K562 (cell line): Measurements from ENCODE around the gene CERS6. TPM values are rescaled to one million over a fixed set of nuclear protein-coding genes. Genes with fewer than 3 reads are reported as not detected.

Source experiments
- BRF1 ChIP-seq: IDR thresholded peaks from 3 replicates; pipeline ENCODE4 v1.6.1; 2011; ENCODE audit warnings: borderline replicate concordance, mild to moderate bottlenecking; ENCODE audit not compliant: insufficient read length; ENCODE audit errors: extremely low read depth
- CREB3L1 ChIP-seq: fragments of 450-650 bp; IDR thresholded peaks from 2 replicates; pipeline ENCODE4 v1.6.1; 2014; ENCODE audit warnings: low read depth, mild to moderate bottlenecking, moderate library complexity, borderline replicate concordance
- ETS1 ChIP-seq: conservative IDR thresholded peaks from 2 replicates; pipeline ENCODE4 v1.6.1; 2011; ENCODE audit warnings: low read depth, mild to moderate bottlenecking, low read length; ENCODE audit not compliant: control insufficient read depth
- HDAC2 ChIP-seq: fragments of 450-650 bp; IDR thresholded peaks from 2 replicates; pipeline ENCODE4 v1.6.1; 2016; ENCODE audit warnings: mild to moderate bottlenecking
- HLTF ChIP-seq: fragments of 450-650 bp; IDR thresholded peaks from 2 replicates; pipeline ENCODE4 v1.6.1; 2016
- HSF4 ChIP-seq: fragments of 250-450 bp; sonication (Bioruptor Pico); IDR thresholded peaks from 2 replicates; pipeline ENCODE4 v2.1.2; 2022; ENCODE audit warnings: mild to moderate bottlenecking, moderate library complexity, borderline replicate concordance
- LCOR ChIP-seq: sonication (generic); formaldehyde crosslinking; IDR thresholded peaks from 2 replicates; pipeline ENCODE4 v1.8.0; 2022; ENCODE audit warnings: mild to moderate bottlenecking, missing genetic modification reagents
- NCOA1 ChIP-seq: fragments of 450-650 bp; IDR thresholded peaks from 2 replicates; pipeline ENCODE4 v1.6.1; 2016; ENCODE audit warnings: low read depth
- NKRF ChIP-seq: fragments of 450-650 bp; IDR thresholded peaks from 2 replicates; pipeline ENCODE4 v1.6.1; 2016; ENCODE audit warnings: borderline replicate concordance
- PYGO2 ChIP-seq: fragments of 450-650 bp; IDR thresholded peaks from 2 replicates; pipeline ENCODE4 v1.6.1; 2016; ENCODE audit warnings: mild to moderate bottlenecking, missing genetic modification characterization, moderate library complexity, missing compliant biosample characterization
- RBM22 ChIP-seq: fragments of 200-400 bp; formaldehyde crosslinking; IDR thresholded peaks from 2 replicates; pipeline ENCODE4 v1.6.1; 2018; ENCODE audit warnings: low read length, low read depth; ENCODE audit not compliant: poor library complexity, severe bottlenecking
- SAP30 ChIP-seq: fragments of 200-600 bp; sonication (generic); IDR thresholded peaks from 2 replicates; pipeline ENCODE4 v1.6.1; 2012; ENCODE audit warnings: borderline replicate concordance, low read depth, mild to moderate bottlenecking, moderate library complexity, low read length, control low read depth, inconsistent platforms; ENCODE audit not compliant: insufficient read depth, poor library complexity, severe bottlenecking
- SIRT6 ChIP-seq: IDR thresholded peaks from one replicate; pipeline ENCODE4 v1.6.1; 2012; ENCODE audit warnings: low read depth, mild to moderate bottlenecking, control low read depth, inconsistent platforms, low read length, moderate library complexity
- SPI1 ChIP-seq: IDR thresholded peaks from 2 replicates; pipeline ENCODE4 v1.6.1; 2011; ENCODE audit warnings: low read depth, low read length, control low read depth, borderline replicate concordance
- STAT6 ChIP-seq: sonication (generic); formaldehyde crosslinking; IDR thresholded peaks from 2 replicates; pipeline ENCODE4 v1.8.1; 2023; ENCODE audit warnings: mild to moderate bottlenecking, missing genetic modification reagents
- TCF7L2 ChIP-seq: fragments of 150-350 bp; IDR thresholded peaks from 2 replicates; pipeline ENCODE4 v1.6.1; 2016; ENCODE audit warnings: low read depth, mild to moderate bottlenecking, low read length, moderate library complexity
- TOE1 ChIP-seq, 2 experiments: fragments of 450-650 bp in 1 of 2; sonication (generic) in 1 of 2; formaldehyde crosslinking in 1 of 2; IDR thresholded peaks; 2 replicates each; pipeline versions ENCODE4 v1.7.1 to v1.8.0; 2016 to 2022; ENCODE audit warnings: borderline replicate concordance in 2 of 2, mild to moderate bottlenecking in 2 of 2, antibody characterized with exemption in 1 of 2, inconsistent platforms in 1 of 2, low read depth in 1 of 2, missing genetic modification reagents in 1 of 2, moderate library complexity in 1 of 2
- ZFP1 ChIP-seq: fragments of 450-650 bp; formaldehyde crosslinking; IDR thresholded peaks from 2 replicates; pipeline ENCODE4 v1.4.0; 2020; ENCODE audit warnings: mild to moderate bottlenecking, mixed read lengths
- ZNF23 ChIP-seq: fragments of 250-450 bp; sonication (Bioruptor Pico); IDR thresholded peaks from 2 replicates; pipeline ENCODE4 v1.4.0; 2020; ENCODE audit warnings: mild to moderate bottlenecking
- ZNF354B ChIP-seq: fragments of 250-450 bp; sonication (Bioruptor Pico); IDR thresholded peaks from 2 replicates; pipeline ENCODE4 v1.4.0; 2020
- polyA plus RNA-seq, 8 experiments: library from polyadenylated mRNA; depleted of rRNA in 4 of 8; stranded (reverse) in 5 of 8; unstranded in 3 of 8; fragments of >200 nt; fragmentation: Nextera tagmentation in 2 of 8; fragmentation: Illumina TruSeq in 1 of 8; extraction: Ambion mirVana in 2 of 8; extraction: Trizol in 1 of 8; gene quantifications; 2 replicates each; pipeline versions ENCODE4 v1.2.1 to v1.2.3, GENCODE V29; 2011 to 2014; ENCODE audit warnings: inconsistent platforms in 1 of 8, missing spikeins in 1 of 8
- total RNA-seq, 7 experiments: library from RNA; depleted of rRNA in 6 of 7; stranded (reverse); fragments of >200 nt in 6 of 7; fragmentation: Illumina TruSeq in 2 of 7; extraction: Trizol in 2 of 7; gene quantifications; 2 replicates each; pipeline versions ENCODE4 v1.2.1 to v1.2.3, GENCODE V29; 2011 to 2021; ENCODE audit warnings: low replicate concordance in 1 of 7

CERS6 gene
- total and polyA plus RNA-seq, 9 of the 15 experiments (the other 6 are each of a cell fraction or from before 2014, with no cell fraction given): 1.6 to 13.6 (median 11.4) TPM

- TF ChIP-seq STAT6: no peak
- TF ChIP-seq PYGO2 (tag): no peak
- TF ChIP-seq HSF4 (CRISPR knock-in tag): no peak
- no peak for TF ChIP-seq TCF7L2
- no peak for TF ChIP-seq SAP30
- TF ChIP-seq RBM22: no peak
- TF ChIP-seq BRF1: no peak
- no peak for TF ChIP-seq HLTF
- TF ChIP-seq ZFP1 (CRISPR knock-in tag): no peak
- TF ChIP-seq ZNF354B: no peak
- no peak for TF ChIP-seq SPI1
- TF ChIP-seq ZNF23 (CRISPR knock-in tag): no peak
- peak; percentile 9; the same call in 1 of the 2 replicates for TF ChIP-seq LCOR
- TF ChIP-seq NCOA1: 0 out of 2 replicates have a peak, but pooled peaks have one; percentile 60
- no peak for TF ChIP-seq SIRT6
- no peak for TF ChIP-seq TOE1 (IDR thresholded peaks at IDR 0.05; ENCODE audit: borderline replicate concordance)
- TF ChIP-seq TOE1 (CRISPR knock-in tag; IDR thresholded peaks at IDR 0.05; ENCODE audit: borderline replicate concordance, low read depth): no peak
- TF ChIP-seq CREB3L1: no peak
- TF ChIP-seq HDAC2: peak; percentile 79
- TF ChIP-seq NKRF: no peak
- TF ChIP-seq ETS1: no peak
Observed at GRCh38 chr2:168685600-168686451, 229.8 kb downstream of the CERS6 start (continued).
